Measurements from ENCODE around the gene BCL11B. TPM values are rescaled to one million over a fixed set of nuclear protein-coding genes. Genes with fewer than 3 reads are reported as not detected.

The BCL11B gene
- total and polyA plus RNA-seq, 9 of the 15 experiments (the other 6 are each of a cell fraction or from before 2014, with no cell fraction given) = 0.09 TPM; not detected in 8

DNA sequence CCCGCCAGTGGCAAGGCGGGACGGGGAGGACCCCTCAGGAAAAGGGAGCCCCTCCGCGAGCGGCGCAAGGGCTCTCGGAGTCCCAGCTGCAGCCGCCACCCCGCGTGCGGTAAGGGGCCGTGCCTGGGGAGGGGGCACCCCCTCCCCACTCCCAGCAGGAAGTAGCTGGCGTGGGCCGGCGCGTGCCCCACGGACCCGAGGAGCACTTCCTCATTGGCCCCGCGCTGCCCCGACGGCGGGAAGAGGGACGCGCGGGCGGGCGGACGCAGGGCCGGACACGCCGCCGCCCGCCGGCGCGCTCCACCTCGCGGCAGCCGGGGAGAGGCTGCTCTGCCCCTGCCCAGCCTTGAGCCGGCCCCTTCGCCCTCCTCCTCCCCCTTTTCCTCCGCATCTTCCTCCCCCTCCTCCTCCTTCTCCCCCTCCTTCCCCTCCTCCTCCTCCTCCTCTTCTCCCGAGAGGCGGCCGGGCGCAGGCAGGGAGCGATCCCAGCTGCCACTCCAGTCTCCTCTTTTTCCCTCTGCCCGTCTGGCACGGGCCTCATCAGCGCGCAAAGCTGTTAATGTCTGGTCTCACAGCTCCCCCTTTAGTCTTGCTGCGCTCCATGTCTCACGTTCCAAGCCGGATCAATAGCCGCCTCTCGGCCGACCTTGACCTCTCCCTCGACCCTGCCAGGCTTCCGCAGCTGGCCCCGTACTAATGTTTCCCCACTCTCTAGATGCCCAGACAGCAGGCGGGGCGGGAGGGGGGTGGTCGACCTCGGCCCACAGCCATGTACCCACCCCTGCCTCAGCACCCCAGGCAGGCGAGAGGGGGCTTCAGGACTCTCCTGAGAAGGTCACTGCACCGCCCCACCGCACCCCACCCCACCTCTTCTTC lies 2.6 kb upstream of the BCL11B start (continued):
- TF ChIP-seq, protein P1, sequence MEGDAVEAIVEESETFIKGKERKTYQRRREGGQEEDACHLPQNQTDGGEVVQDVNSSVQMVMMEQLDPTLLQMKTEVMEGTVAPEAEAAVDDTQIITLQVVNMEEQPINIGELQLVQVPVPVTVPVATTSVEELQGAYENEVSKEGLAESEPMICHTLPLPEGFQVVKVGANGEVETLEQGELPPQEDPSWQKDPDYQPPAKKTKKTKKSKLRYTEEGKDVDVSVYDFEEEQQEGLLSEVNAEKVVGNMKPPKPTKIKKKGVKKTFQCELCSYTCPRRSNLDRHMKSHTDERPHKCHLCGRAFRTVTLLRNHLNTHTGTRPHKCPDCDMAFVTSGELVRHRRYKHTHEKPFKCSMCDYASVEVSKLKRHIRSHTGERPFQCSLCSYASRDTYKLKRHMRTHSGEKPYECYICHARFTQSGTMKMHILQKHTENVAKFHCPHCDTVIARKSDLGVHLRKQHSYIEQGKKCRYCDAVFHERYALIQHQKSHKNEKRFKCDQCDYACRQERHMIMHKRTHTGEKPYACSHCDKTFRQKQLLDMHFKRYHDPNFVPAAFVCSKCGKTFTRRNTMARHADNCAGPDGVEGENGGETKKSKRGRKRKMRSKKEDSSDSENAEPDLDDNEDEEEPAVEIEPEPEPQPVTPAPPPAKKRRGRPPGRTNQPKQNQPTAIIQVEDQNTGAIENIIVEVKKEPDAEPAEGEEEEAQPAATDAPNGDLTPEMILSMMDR (IDR thresholded peaks at IDR 0.05 in 2 of 3, conservative IDR thresholded peaks at IDR 0.05 in 1 of 3; ENCODE audit: insufficient read depth in 2 of 3, low read depth in 1 of 3, low read length in 3 of 3) = 0 out of 6 replicates have a peak, but pooled peaks of 1 of the 3 experiments have one; percentile 12
- TF ChIP-seq MEF2D (tag; conservative IDR thresholded peaks at IDR 0.05; ENCODE audit: low read depth) = no peak
- TF ChIP-seq, protein P2, sequence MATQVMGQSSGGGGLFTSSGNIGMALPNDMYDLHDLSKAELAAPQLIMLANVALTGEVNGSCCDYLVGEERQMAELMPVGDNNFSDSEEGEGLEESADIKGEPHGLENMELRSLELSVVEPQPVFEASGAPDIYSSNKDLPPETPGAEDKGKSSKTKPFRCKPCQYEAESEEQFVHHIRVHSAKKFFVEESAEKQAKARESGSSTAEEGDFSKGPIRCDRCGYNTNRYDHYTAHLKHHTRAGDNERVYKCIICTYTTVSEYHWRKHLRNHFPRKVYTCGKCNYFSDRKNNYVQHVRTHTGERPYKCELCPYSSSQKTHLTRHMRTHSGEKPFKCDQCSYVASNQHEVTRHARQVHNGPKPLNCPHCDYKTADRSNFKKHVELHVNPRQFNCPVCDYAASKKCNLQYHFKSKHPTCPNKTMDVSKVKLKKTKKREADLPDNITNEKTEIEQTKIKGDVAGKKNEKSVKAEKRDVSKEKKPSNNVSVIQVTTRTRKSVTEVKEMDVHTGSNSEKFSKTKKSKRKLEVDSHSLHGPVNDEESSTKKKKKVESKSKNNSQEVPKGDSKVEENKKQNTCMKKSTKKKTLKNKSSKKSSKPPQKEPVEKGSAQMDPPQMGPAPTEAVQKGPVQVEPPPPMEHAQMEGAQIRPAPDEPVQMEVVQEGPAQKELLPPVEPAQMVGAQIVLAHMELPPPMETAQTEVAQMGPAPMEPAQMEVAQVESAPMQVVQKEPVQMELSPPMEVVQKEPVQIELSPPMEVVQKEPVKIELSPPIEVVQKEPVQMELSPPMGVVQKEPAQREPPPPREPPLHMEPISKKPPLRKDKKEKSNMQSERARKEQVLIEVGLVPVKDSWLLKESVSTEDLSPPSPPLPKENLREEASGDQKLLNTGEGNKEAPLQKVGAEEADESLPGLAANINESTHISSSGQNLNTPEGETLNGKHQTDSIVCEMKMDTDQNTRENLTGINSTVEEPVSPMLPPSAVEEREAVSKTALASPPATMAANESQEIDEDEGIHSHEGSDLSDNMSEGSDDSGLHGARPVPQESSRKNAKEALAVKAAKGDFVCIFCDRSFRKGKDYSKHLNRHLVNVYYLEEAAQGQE (IDR thresholded peaks at IDR 0.05; ENCODE audit: borderline replicate concordance) = 0 out of 2 replicates have a peak, but pooled peaks have one; percentile 5
- TF ChIP-seq, protein P2 (CRISPR knock-in tag; IDR thresholded peaks at IDR 0.05; ENCODE audit: low read depth) = no peak
